GM19025 (cell line): ENCODE results near the gene MYLK2.
"Not testable (repeated sequence)": the region's sequence is repeated elsewhere in the genome, so short reads cannot be mapped to it uniquely, and the experiment has no call there.

Experiments used
- ATAC-seq: cut with Tn5 transposase; IDR thresholded peaks from one replicate; pipeline ENCODE4 v1.9.1; 2021; ENCODE audit warnings: mild to moderate bottlenecking, low read depth, moderate library complexity; ENCODE audit not compliant: unreplicated experiment

MYLK2 gene

GRCh38 chr20:31819083-31819784 is at the start of gene MYLK2:
Gene MYLK2 (plus strand): TSS chr20:31819356. CDS start chr20:31819581, 225 bp downstream.
- ATAC-seq, result no peak

GRCh38 chr20:31769681-31770080 is 49.5 kb upstream of the MYLK2 start:
- no peak for ATAC-seq

GRCh38 chr20:31770243-31770642 is 48.9 kb upstream of the MYLK2 start:
- no peak for ATAC-seq

- ATAC-seq, result no peak
Measured at GRCh38 chr20:31774408-31774807, 44.7 kb upstream of the MYLK2 start.

- no peak for ATAC-seq
Measured at GRCh38 chr20:31780839-31781238, 38.3 kb upstream of the MYLK2 start.

- ATAC-seq, result no peak
Measured at GRCh38 chr20:31781945-31782344, 37.2 kb upstream of the MYLK2 start.

- no peak for ATAC-seq
Measured at GRCh38 chr20:31784354-31785044, 34.7 kb upstream of the MYLK2 start.

- ATAC-seq, result no peak
Measured at GRCh38 chr20:31785089-31785488, 34.1 kb upstream of the MYLK2 start.

- ATAC-seq, result no peak
Measured at GRCh38 chr20:31788578-31788977, 30.6 kb upstream of the MYLK2 start.

- ATAC-seq, result no peak
Measured at GRCh38 chr20:31790401-31790800, 28.8 kb upstream of the MYLK2 start.

GRCh38 chr20:31797364-31797763 is 21.8 kb upstream of the MYLK2 start:
- no peak for ATAC-seq

- no peak for ATAC-seq
Measured at GRCh38 chr20:31801508-31801907, 17.6 kb upstream of the MYLK2 start.

GRCh38 chr20:31803552-31804291 is 15.4 kb upstream of the MYLK2 start:
- ATAC-seq, result no peak

GRCh38 chr20:31806564-31807355 is 12.4 kb upstream of the MYLK2 start:
- no peak for ATAC-seq

GRCh38 chr20:31808481-31808880 is 10.7 kb upstream of the MYLK2 start:
- no peak for ATAC-seq

- ATAC-seq, result no peak
Measured at GRCh38 chr20:31809661-31810060, 9.5 kb upstream of the MYLK2 start.

GRCh38 chr20:31811198-31811597 is 8.0 kb upstream of the MYLK2 start:
- no peak for ATAC-seq

GRCh38 chr20:31811796-31812728 is 7.1 kb upstream of the MYLK2 start:
- ATAC-seq, result no peak

- ATAC-seq, result no peak
Measured at GRCh38 chr20:31813611-31814010, 5.5 kb upstream of the MYLK2 start.

GRCh38 chr20:31814142-31814541 is 5.0 kb upstream of the MYLK2 start:
- not testable (repeated sequence) for ATAC-seq
